ENCODE results near the gene FRMPD4.

Gene FRMPD4

GRCh38 chrX:12440246-12440645 is 302.0 kb downstream of the FRMPD4 start:
- TF ChIP-seq CTCF (IDR thresholded peaks at IDR 0.05): no peak
- Histone ChIP-seq H2AFZ (no peak overlapping the region), H3K9me3 (ENCODE audit: control insufficient read depth, low read length) (no peaks in the 10 kb centered on the region), H3K4me1 (no peaks in the 10 kb centered on the region), H3K4me3 (ENCODE audit: low read depth, low read length) (no peak overlapping the region), H3K9ac (no peak overlapping the region), H3K36me3 (ENCODE audit: control insufficient read depth, insufficient read depth, low read length) (no peaks in the 10 kb centered on the region), H3K4me2 (ENCODE audit: low read length) (no peak overlapping the region), H3K27me3 (ENCODE audit: control insufficient read depth, insufficient read depth, low read length) (no peaks in the 10 kb centered on the region), H3K27ac (no peak overlapping the region), H3K79me2 (no peaks in the 10 kb centered on the region)

GRCh38 chrX:12441381-12442128 is 303.3 kb downstream of the FRMPD4 start:
- Histone ChIP-seq H3K9me3 (ENCODE audit: control insufficient read depth, low read length) (no peaks in the 10 kb centered on the region), H3K36me3 (ENCODE audit: control insufficient read depth, insufficient read depth, low read length) (no peaks in the 10 kb centered on the region), H3K4me1 (no peaks in the 10 kb centered on the region), H3K4me2 (ENCODE audit: low read length) (no peak overlapping the region), H3K9ac (no peak overlapping the region), H3K27me3 (ENCODE audit: control insufficient read depth, insufficient read depth, low read length) (no peaks in the 10 kb centered on the region), H2AFZ (no peak overlapping the region), H3K4me3 (ENCODE audit: low read depth, low read length) (no peak overlapping the region), H3K79me2 (no peaks in the 10 kb centered on the region), H3K27ac (no peak overlapping the region)
- no peak for TF ChIP-seq CTCF (IDR thresholded peaks at IDR 0.05)

- no peaks in the 10 kb centered on the region for H3K36me3 ChIP-seq (ENCODE audit: control insufficient read depth, insufficient read depth, low read length)
- H3K9ac ChIP-seq: no peak overlapping the region
- no peak overlapping the region for H3K4me2 ChIP-seq (ENCODE audit: low read length)
- no peaks in the 10 kb centered on the region for H3K4me1 ChIP-seq
- H3K9me3 ChIP-seq (ENCODE audit: control insufficient read depth, low read length): no peaks in the 10 kb centered on the region
- H2AFZ ChIP-seq: no peak overlapping the region
- no peaks in the 10 kb centered on the region for H3K79me2 ChIP-seq
- no peak for TF ChIP-seq CTCF (IDR thresholded peaks at IDR 0.05)
- no peak overlapping the region for H3K27ac ChIP-seq
- H3K4me3 ChIP-seq (ENCODE audit: low read depth, low read length): no peak overlapping the region
- H3K27me3 ChIP-seq (ENCODE audit: control insufficient read depth, insufficient read depth, low read length): no peaks in the 10 kb centered on the region
Observed at GRCh38 chrX:12443534-12444098, 305.3 kb downstream of the FRMPD4 start.

GRCh38 chrX:12446342-12447075 is 308.2 kb downstream of the FRMPD4 start:
- Histone ChIP-seq H3K4me2 (ENCODE audit: low read length) (no peak overlapping the region), H3K4me1 (no peaks in the 10 kb centered on the region), H3K9me3 (ENCODE audit: control insufficient read depth, low read length) (no peaks in the 10 kb centered on the region), H3K27me3 (ENCODE audit: control insufficient read depth, insufficient read depth, low read length) (no peaks in the 10 kb centered on the region), H3K79me2 (no peaks in the 10 kb centered on the region), H3K27ac (no peak overlapping the region), H3K36me3 (ENCODE audit: control insufficient read depth, insufficient read depth, low read length) (no peaks in the 10 kb centered on the region), H3K9ac (no peak overlapping the region), H2AFZ (no peak overlapping the region), H3K4me3 (ENCODE audit: low read depth, low read length) (no peak overlapping the region)
- no peak for TF ChIP-seq CTCF (IDR thresholded peaks at IDR 0.05)

Measured in parathyroid adenoma (tissue), 2 donors.